GM19455 (cell line): Measurements from ENCODE around the gene SYDE1.

Experiments used
- ATAC-seq: cut with Tn5 transposase; IDR thresholded peaks from one replicate; pipeline ENCODE4 v1.9.1; 2021; ENCODE audit not compliant: unreplicated experiment

The SYDE1 gene

DNA sequence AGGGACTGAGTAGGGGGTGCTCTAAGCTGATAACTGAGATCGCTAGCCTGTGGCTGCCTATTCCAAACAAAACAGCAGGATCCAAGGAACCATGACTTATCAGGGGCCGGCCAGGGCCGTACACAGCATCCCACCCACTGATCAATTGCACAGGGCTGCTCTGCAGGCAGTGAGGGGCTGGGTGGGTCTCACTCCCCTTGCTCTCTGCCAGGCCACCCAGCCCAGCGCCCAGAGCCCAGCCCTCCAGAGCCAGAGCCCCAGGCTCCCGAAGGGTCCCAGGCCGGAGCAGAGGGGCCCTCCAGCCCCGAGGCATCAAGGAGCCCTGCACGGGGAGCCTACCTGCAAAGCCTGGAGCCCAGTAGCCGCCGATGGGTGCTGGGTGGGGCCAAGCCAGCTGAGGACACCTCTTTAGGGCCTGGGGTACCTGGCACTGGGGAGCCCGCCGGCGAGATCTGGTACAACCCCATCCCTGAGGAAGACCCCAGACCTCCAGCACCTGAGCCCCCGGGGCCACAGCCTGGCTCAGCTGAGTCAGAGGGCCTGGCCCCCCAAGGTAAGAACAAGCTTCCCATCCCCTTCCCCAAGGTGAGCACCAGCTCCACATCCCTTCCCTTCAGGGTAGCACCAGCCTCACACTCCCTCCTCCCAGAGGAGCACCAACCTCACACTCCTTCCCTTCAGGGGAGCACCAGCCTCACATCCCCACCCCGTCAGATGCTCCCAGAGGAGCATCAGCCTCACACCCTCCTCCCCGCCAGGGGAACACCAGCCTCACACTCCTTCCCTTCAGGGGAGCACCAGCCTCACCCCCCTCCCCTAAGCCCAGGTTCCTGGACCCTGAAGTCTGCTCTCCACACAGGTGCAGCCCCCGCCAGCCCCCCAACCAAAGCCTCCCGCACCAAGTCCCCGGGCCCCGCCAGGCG is 1.9 kb downstream of the SYDE1 start:
- ATAC-seq, result no peak

DNA sequence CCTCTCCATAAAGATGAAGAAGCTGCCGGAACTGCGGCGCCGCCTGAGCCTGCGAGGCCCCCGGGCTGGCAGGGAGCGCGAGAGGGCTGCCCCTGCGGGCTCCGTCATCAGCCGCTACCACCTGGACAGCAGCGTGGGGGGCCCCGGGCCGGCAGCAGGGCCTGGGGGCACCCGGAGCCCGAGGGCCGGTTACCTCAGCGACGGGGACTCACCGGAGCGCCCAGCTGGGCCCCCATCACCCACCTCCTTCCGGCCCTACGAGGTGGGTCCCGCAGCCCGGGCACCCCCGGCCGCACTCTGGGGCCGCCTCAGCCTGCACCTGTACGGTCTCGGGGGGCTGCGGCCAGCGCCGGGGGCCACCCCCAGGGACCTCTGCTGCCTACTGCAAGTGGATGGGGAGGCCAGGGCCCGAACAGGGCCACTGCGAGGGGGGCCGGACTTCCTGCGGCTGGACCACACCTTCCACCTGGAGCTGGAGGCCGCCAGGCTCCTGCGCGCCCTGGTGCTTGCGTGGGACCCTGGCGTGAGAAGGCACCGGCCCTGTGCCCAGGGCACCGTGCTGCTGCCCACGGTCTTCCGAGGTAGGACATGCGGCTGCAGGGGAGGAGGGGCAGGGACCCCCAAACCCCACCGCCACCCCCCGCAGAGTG is 2.7 kb downstream of the SYDE1 start:
- ATAC-seq, result no peak

DNA sequence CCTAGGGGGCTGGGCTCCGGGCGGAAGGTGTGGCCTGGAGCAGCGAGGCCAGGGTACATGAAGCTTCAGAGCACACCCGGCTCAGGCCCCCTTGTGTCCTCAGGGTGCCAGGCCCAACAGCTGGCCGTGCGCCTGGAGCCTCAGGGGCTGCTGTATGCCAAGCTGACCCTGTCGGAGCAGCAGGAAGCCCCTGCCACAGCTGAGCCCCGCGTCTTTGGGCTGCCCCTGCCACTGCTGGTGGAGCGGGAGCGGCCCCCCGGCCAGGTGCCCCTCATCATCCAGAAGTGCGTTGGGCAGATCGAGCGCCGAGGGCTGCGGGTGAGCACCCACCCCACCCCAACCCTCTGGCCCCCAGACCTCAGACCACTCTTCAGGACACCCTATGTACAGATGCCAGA is 3.2 kb downstream of the SYDE1 start:
- ATAC-seq, result no peak

DNA sequence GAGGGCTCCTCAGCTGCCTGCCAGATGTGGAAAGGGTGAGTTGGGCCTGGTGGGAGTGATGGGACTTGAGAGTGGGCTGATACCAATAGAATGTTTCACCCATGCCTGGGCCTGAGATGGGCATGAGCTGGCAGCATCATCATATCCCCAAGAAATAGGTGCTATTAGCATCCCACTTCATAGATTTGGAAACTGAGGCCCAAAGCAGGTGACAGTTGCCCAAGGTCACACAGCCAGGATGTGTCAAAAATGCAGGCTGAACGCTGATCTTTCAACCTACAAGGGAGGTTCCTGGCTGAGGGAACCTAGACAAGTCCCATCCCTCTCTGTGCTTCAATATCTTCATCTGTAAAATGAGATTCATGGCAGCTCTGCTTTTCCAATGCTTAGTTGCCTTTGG is 4.6 kb downstream of the SYDE1 start:
- ATAC-seq, result no peak

DNA sequence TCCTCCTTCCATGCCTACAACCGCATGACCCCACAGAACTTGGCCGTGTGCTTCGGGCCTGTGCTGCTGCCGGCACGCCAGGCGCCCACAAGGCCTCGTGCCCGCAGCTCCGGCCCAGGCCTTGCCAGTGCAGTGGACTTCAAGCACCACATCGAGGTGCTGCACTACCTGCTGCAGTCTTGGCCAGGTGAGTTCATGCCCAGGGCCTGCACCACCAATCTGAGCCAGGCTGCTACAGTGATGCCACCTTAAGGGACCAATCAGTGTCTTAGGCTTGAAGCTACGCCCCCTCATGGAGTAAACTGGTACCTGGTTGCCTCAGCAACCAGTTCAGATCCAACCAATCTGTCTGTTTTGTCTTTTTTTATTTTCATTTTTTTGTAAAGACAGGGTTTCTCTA is 5.2 kb downstream of the SYDE1 start:
- ATAC-seq, result no peak

DNA sequence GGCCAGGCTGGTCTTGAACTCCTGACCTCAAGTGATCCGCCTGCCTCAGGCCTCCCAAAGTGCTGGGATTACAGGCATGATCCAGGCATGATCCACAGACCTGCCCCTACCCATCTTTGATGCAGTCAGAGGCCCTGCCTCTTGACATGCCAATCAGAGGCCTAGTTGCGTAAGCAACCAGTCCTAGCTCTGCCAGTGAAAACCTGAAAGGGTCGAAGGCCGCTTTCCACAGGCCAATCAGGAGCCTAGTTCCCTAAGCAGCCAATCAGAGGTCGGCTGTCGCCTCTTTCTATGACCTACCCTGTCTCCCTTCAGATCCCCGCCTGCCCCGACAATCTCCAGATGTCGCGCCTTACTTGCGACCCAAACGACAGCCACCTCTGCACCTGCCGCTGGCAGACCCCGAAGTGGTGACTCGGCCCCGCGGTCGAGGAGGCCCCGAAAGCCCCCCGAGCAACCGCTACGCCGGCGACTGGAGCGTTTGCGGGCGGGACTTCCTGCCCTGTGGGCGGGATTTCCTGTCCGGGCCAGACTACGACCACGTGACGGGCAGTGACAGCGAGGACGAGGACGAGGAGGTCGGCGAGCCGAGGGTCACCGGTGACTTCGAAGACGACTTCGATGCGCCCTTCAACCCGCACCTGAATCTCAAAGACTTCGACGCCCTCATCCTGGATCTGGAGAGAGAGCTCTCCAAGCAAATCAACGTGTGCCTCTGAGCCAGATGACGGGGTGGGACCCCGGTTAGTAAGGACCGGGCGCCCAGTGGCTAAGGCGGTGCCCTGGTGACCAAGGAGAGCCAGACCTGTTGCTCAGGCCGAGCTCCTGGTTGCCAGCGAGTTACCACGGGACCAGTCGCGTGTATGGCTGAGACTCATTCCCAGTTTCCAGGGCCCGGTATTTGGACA is 6.3 kb downstream of the SYDE1 start:
- ATAC-seq, result no peak

DNA sequence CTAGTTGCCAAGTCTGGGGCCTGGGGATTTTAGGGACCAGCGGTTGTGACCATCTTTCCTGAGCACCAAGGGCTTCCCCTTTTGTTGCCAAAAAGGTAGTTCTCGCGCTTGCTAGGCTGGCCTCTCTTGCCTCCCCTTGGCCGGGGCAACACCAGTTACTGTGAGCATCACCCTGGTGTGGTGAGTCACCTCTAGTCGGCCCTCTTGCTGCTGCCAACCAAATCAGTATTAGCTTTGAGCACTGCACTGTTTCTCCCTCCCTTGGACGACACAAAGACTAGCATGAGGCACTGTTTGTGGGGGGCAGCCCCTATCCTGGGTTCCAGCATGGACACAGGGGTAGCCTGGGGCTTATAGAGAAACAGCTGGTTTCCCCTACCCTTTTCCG is 6.9 kb downstream of the SYDE1 start:
- no peak for ATAC-seq

GRCh38 chr19:15115080-15115479 is 7.9 kb downstream of the SYDE1 start:
- ATAC-seq, result no peak

DNA sequence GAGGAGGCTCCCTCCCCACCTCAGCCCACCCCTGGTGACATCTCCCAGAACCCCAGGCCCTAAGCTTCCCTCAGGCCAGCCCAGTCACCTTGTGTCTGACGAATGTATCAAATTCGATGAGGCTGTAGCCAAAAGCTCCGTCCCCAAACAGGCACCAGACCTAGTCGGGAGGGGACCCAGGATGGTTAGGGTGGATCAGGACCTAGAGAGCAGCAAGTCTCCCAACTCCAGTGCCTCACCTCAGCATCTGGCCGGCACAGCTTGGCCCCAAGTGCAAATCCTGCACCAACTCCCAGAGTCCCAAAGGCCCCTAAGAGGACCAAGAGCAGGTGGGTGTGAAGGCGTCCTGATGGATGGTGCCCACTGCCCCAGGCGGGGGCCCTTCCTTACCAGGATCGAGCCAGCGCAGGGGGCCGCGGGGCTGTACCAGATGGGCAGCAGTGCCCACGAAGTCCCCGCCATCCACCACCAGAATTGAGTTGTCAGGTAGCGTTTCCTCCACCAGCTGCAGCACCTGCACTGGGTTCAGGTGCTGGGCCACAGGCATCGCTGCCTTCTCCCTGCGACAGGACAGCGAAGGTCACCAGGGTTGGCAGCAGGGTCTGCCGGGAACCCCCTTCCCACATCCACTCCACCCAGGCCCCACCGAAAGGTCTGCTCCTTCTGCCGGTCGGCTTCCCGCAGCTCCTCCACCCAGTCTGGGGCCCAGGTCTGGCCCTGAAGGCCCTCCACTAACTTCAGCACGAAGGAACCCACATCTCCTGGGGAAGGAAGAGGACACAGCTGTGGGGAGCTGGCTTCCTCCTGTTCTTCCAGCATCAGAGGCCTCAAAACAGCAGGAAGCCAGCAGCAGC is 8.8 kb downstream of the SYDE1 start:
- no peak for ATAC-seq

DNA sequence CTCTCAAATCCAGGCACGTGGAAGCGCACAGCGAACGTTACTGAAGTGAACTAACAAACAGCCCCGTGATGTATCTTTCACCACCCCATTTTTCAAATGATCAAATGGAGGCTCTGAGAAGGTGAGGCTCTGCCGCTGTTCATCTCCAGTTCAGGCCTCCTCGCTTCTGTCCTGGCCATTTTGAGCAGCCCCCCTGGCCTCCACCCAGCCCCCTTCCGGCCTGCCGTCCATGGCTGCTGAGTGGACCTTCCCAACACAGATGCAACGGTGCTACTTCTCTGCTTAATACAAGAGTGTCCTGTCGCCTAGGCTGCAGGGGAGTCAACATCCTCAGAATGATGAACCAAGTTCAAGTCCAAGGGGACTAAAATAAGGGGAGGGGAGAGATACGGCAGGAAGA is 9.7 kb downstream of the SYDE1 start:
- no peak for ATAC-seq

DNA sequence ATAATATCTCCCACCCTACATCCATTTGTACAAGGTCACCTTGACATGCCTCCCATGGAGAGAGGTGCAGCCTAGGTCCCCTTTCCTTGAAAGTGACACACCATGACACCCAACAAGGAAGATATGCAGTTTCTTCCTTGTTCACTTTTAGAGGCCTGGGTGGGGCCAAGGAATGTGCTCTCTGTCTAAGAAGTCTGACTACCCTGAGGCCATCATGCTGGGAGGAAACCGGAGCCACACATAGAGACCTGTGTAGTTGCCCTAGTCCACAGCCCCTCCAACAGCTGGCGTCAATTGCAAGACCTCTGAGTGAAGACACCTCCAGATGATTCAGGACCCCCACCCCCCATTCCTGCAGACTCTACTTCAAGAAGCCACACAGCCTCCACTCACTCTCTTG is 11.0 kb downstream of the SYDE1 start:
- no peak for ATAC-seq

DNA sequence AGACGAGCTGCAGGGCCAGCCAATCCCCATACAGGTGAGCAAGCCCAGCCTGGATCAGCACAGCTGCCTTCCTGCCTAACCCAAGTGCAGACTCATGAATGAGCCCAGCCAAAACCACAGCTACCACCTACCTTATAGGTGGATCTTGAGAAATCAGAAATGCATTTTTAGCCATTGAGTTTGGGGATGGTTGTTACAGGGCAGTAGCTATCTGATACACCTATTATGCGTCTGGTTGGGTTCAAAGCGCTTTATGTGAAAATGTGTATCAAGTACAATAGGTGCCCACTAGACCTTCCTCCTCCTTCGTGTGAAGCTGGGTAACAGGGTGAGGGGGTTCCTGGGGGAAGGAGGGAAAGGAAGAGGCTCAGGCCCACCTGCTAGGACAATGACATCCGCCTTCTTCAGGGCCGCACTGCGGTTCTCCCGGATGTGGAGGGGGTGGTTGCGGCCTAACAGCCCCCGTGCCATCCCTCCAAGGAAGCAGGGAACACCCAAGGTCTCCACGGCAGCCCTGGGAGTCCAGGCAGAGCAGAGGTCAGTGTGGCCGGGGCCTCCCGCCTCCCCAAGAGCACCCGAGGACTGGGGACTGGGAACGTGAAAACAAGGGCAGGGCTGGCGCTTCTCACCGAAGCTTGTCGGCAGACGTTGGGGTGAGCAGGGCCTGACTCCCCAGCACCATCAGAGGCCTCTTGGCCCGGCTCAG is 11.7 kb downstream of the SYDE1 start:
- no peak for ATAC-seq

- ATAC-seq, result no peak
These were observed 13.2 kb downstream of the SYDE1 start for GRCh38 chr19:15120135-15121026.

GRCh38 chr19:15122331-15123030 is 15.3 kb downstream of the SYDE1 start:
- no peak for ATAC-seq

- ATAC-seq, result no peak
These were observed 16.1 kb downstream of the SYDE1 start for GRCh38 chr19:15123031-15123890.

DNA sequence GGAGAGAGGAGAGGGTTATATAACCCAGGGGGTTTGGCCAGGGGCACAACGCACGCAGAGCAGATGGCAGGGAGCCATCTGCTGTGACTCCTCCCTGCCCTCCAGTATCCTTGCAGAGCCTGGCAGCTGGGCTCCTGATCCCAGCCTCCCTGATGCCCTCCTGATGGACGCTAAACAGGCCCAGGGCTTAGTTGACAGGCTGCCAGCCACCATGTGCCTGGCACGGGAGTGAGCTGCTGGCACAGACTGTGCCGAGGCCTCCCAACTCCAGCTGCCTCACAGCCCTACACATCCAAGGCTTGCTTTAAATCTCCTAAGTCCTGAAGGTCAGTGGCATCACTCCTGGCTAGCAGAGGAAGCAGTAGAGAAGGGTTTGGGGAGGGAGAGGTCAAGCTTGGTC is 16.7 kb downstream of the SYDE1 start:
- no peak for ATAC-seq

DNA sequence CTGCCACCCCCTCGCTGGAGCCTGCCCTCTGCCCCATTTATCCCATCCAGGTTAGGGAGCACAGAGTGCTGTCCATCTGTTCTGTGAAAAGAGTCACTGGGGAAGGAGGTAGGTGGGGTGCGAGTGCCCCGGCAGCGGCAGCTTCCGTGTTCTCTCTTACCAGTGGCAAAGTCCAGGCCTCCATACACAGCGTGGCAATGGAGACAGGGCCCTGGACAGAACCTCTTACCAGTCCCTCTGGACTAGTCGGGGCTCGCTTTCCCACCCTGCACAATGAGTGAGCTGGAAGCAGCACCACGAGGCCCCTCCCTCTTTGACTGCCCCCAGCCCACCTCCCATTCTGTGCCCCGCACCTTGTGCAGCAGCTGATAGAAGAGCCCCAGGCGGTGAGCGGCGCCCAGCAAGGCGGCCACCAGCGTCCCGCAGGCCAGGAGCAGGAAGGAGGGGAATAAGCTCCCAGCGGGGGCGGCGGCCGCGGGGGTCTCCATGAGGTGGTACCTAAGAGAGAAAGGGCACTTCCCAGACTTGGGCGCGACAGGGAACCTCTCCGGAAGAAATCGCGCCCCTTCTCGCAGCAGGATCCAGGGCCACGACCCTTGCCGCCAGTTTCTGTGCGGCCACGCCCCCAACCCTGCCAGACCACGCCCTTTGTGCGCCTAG is 17.5 kb downstream of the SYDE1 start:
- peak; percentile 9 for ATAC-seq
